Right lobe of liver (tissue), 6 donors: ENCODE measurements around the gene JDP2. TPM values are rescaled to one million over a fixed set of nuclear protein-coding genes. Genes with fewer than 3 reads are reported as not detected.
A peak's percentile ranks its signal among the peaks of the same experiment; 100 is the strongest.
"Not testable (repeated sequence)": the region's sequence is repeated elsewhere in the genome, so short reads cannot be mapped to it uniquely, and the experiment has no call there.

Experiments
- ATAC-seq, 4 donors: fragments of 200-7000 bp; cut with Tn5 transposase; one replicate each; pipeline ENCODE4 v1.9.1; 2020; ENCODE audit warnings: mild to moderate bottlenecking in 4 of 4, moderate library complexity in 4 of 4
- DNase-seq, 3 donors: peaks; one replicate each; pipeline ENCODE4 v3.0.0-alpha.2; 2020
- H3K27ac ChIP-seq, 3 donors: fragments of 200-600 bp; one replicate each; pipeline ENCODE4 v1.8.0; 2022
- H3K27me3 ChIP-seq, 2 donors: fragments of 200-600 bp; one replicate each; pipeline ENCODE4 v1.8.0; 2022
- H3K36me3 ChIP-seq, 4 donors: fragments of 200-600 bp; sonication (generic) in 1 of 4; one replicate each; pipeline versions ENCODE4 v1.5.1 to v1.8.0; 2017 to 2022; ENCODE audit warnings: control low read depth in 1 of 4
- H3K4me1 ChIP-seq, 4 donors: fragments of 200-600 bp; sonication (generic) in 1 of 4; one replicate each; pipeline versions ENCODE4 v1.5.1 to v1.8.0; 2017 to 2022; ENCODE audit warnings: control low read depth in 1 of 4
- H3K4me3 ChIP-seq, 3 donors: fragments of 200-600 bp; one replicate each; pipeline ENCODE4 v1.8.0; 2022
- H3K9me3 ChIP-seq, 4 donors: fragments of 200-600 bp; sonication (generic) in 1 of 4; one replicate each; pipeline versions ENCODE4 v1.5.1 to v1.8.0; 2017 to 2022; ENCODE audit warnings: control low read depth in 1 of 4
- CTCF ChIP-seq, 4 donors: fragments of 200-600 bp in 3 of 4; fragments of 450-650 bp in 1 of 4; IDR thresholded peaks; one replicate each; pipeline versions ENCODE4 v1.5.1 to v1.8.0; 2016 to 2022; ENCODE audit warnings: antibody characterized with exemption in 4 of 4, mild to moderate bottlenecking in 2 of 4
- POLR2A ChIP-seq: fragments of 450-650 bp; IDR thresholded peaks from one replicate; pipeline ENCODE4 v1.6.1; 2017; ENCODE audit warnings: antibody characterized with exemption, mild to moderate bottlenecking
- WGBS: methylation state at CpG from one replicate; pipeline ENCODE4 v1.1.6; 2018; ENCODE audit warnings: low coverage, low lambda C conversion rate; ENCODE audit not compliant: insufficient coverage; ENCODE audit errors: missing lambda C conversion rate; 5-methylcytosine and 5-hydroxymethylcytosine counted together
- intact Hi-C, 2 donors: fragments of 100-400 bp; cut with DNase I; formaldehyde crosslinking; loops; one replicate each; pipeline versions ENCODE4 v1.11.2 to v1.14.1; 2022
- total RNA-seq, 6 experiments: library from RNA; depleted of rRNA in 2 of 6; stranded (reverse); fragments of >200 nt in 2 of 6; fragmentation: NEBNext Ultra II Directional in 3 of 6; extraction: Animal tissue kit (Norgen Biotek cat#: 25700) in 3 of 6; gene quantifications; one replicate each; pipeline versions ENCODE4 v1.1.0 to v1.2.4, GENCODE V29; 2016 to 2023
- donor health status: DM: no; HTN: yes; CAD: no.
- donor health status: DM: no; HTN: no; CAD: no.
- donor health status: DM: no; HTN: no; CAD: no.
- donor health status: DM: no; HTN: yes; CAD: no.
- donor health status: DM: no; HTN: yes; CAD: no.

Gene JDP2
- total RNA-seq, 6 experiments from 2014 or later = 8.3 to 22.0 (median 11.8) TPM

- intact Hi-C loops = no loop called here
- Histone ChIP-seq H3K4me3 (no peak overlapping the region), H3K4me1 (no peaks in the 10 kb centered on the region), H3K36me3 (no peaks in the 10 kb centered on the region), H3K27me3 (no peaks in the 10 kb centered on the region), H3K9me3 (no peaks in the 10 kb centered on the region), H3K27ac (no peak overlapping the region)
- no peak for TF ChIP-seq CTCF (IDR thresholded peaks at IDR 0.05)
- TF ChIP-seq POLR2A = no peak
- no peak for DNase-seq
- no peak for ATAC-seq
Observed at GRCh38 chr14:75381642-75382041, 46.2 kb upstream of the JDP2 start.

GRCh38 chr14:75383219-75383618 lies 44.6 kb upstream of the JDP2 start:
- DNase-seq, intact Hi-C loops, H3K27ac ChIP-seq, H3K36me3 ChIP-seq, H3K4me1 ChIP-seq, H3K9me3 ChIP-seq, H3K27me3 ChIP-seq, H3K4me3 ChIP-seq: not testable (repeated sequence)
- ATAC-seq = peak in 2 of 4 donors; percentile 36 to 50
- WGBS = 79% methylated on average over 8 of the region's 9 CpGs

- H3K4me3 ChIP-seq = no peak overlapping the region
- no peaks in the 10 kb centered on the region for H3K4me1 ChIP-seq
- H3K36me3 ChIP-seq = no peaks in the 10 kb centered on the region
- 64% methylated on average over 1 of the region's 1 CpG for WGBS
- no peaks in the 10 kb centered on the region for H3K9me3 ChIP-seq
- H3K27ac ChIP-seq = no peak overlapping the region
- no peak for TF ChIP-seq CTCF (IDR thresholded peaks at IDR 0.05)
- TF ChIP-seq POLR2A = no peak
- DNase-seq = no peak
- intact Hi-C loops = no loop called here
- peak in 3 of 4 donors; percentile 32 to 53 (median 34) for ATAC-seq
- no peaks in the 10 kb centered on the region for H3K27me3 ChIP-seq
Observed at GRCh38 chr14:75383721-75384120, 44.1 kb upstream of the JDP2 start.

- 79% methylated on average over 3 of the region's 3 CpGs for WGBS
- Histone ChIP-seq H3K4me3 (no peak overlapping the region), H3K27me3 (no peaks in the 10 kb centered on the region), H3K36me3 (no peaks in the 10 kb centered on the region), H3K4me1 (no peaks in the 10 kb centered on the region), H3K27ac (no peak overlapping the region), H3K9me3 (no peaks in the 10 kb centered on the region)
- intact Hi-C loops = no loop called here
- no peak for DNase-seq
- TF ChIP-seq CTCF (IDR thresholded peaks at IDR 0.05) (no peak), POLR2A (no peak)
- no peak for ATAC-seq
Observed at GRCh38 chr14:75389679-75390078, 38.1 kb upstream of the JDP2 start.

GRCh38 chr14:75390183-75390582 lies 37.6 kb upstream of the JDP2 start:
- no peak overlapping the region for H3K4me3 ChIP-seq
- H3K36me3 ChIP-seq = no peaks in the 10 kb centered on the region
- H3K4me1 ChIP-seq = no peaks in the 10 kb centered on the region
- 81% methylated on average over 3 of the region's 3 CpGs for WGBS
- TF ChIP-seq POLR2A (no peak), CTCF (IDR thresholded peaks at IDR 0.05) (no peak)
- no peak overlapping the region for H3K27ac ChIP-seq
- no peak for ATAC-seq
- no peak for DNase-seq
- H3K27me3 ChIP-seq = no peaks in the 10 kb centered on the region
- no peaks in the 10 kb centered on the region for H3K9me3 ChIP-seq
- intact Hi-C loops = no loop called here
